Measurements from ENCODE around the gene PCCB.
A peak's percentile ranks its signal among the peaks of the same experiment; 100 is the strongest.
"Not testable (repeated sequence)": the region's sequence is repeated elsewhere in the genome, so short reads cannot be mapped to it uniquely, and the experiment has no call there.

The PCCB gene

DNA sequence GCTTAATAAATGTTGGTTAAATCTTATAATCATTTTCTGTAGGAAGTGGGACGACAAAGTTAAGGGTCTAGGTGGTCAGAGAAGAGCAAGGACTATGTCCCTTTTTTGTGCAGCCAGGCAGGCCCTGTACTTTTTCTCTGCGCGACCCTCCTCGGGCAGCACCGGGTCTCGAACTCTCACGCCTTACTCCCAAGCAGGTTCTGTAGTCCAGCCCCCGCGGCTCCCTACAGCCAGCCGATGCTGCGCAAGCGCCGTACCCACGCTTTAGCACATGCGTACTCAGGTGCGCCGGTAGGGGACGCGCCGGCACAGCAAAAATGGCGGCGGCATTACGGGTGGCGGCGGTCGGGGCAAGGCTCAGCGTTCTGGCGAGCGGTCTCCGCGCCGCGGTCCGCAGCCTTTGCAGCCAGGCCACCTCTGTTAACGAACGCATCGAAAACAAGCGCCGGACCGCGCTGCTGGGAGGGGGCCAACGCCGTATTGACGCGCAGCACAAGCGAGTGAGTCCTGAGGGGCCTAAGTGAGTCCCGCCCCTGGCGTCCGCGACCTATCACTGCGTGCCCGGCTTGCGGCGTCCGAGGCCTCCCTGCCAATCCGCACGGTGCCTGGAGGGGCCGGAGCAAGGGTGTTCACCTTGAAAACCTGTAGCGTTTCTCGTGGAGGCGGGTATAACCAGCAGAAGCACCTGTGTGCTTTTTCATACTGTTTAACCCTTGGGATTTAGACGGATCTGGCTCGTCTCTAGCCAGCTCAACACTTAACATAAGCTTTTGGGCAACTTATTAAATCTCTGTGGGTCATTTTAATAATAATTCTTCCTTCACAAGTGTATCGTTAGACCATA is at the start of gene PCCB:
PCCB (plus strand) TSS at position 282 of the 844 bp plus-strand sequence; CDS start at position 318, 36 bp downstream.
- peak; percentile 91 for DNase-seq

DNA sequence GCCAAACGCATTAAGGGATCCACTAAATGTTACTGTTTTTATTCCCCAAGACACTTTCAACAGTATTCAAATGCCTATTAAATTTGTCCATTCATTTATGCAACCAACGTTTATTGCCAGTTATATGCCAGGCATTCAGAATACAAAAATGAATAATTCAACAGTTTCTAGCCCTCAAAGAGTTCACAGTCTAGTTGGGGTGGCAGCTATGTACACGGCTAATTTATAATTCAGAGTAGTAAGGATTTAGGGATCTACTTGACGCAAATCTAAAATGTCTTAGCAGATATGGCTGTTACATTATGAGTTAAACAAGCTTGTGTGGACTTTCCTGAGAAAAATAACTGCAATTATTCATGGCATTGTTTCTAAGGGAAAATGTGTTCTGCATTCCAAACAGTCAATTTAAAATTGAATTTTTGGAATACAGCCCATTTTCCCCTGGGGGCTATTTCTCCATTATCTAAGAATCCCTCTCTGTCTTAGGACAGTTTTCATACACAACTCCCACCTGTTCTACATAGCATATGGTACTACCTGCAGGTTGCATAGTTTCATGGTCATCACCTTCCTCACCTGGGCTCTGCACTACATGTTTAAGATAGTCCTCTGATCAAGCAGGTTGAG is 42.5 kb upstream of the PCCB start:
- no peak for DNase-seq

DNA sequence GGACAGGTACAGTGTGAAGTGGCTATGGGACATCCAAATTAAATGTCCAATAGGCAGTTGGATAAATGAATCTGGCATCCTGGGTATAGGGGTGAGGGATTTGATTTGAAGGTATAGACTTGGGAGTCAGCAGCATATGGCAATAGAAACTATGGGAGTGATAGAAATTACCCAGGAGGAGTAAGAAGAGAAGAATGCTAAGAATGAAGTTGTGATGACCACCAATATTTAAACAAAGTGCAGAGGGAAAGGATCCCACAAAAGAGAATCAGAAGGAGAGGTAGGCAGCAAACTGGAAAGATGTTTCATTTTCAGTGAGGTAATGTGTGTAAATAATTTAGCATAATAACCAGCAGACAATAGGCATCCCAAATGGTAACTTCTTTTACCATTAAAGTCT is 40.2 kb upstream of the PCCB start:
- no peak for DNase-seq

DNA sequence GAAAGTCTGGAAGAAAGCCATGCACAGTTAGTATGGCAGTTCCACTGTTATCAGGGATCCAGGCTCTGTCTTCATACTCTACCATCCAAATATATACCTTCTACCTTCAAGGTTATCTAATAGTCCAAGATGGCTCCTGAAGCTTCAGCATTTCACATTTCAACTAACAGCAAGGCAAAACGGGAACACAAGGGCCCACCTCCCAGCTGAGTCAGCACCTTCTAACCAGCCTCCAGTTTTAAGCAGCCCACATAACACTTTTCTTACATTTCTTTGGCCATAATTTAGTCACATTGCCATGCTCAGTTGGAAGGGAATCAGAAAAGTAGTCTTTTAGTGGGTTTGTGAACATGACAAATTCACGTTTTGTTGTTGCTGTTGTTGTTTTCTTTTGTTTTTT is 38.6 kb upstream of the PCCB start:
- no peak for DNase-seq

DNA sequence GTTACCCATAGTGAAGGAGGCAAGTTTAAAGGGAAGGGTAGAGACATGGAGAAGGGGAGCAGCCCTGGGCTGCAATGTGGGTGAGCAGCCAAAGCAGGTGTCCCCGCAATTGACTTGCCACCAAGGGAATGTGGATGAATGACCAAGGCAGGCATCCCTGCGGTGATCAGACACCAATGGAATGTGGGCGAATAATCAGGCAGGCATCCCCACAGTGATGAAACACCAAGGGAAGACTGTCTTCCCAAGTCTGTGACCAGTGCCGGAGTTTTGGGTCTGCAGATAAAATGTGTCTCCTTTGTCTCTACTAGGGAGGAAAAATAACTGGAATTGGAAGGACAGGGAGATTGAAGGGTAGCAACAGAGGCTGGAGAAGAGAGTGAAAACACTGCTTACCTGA is 27.4 kb upstream of the PCCB start:
- DNase-seq: not testable (repeated sequence)

DNA sequence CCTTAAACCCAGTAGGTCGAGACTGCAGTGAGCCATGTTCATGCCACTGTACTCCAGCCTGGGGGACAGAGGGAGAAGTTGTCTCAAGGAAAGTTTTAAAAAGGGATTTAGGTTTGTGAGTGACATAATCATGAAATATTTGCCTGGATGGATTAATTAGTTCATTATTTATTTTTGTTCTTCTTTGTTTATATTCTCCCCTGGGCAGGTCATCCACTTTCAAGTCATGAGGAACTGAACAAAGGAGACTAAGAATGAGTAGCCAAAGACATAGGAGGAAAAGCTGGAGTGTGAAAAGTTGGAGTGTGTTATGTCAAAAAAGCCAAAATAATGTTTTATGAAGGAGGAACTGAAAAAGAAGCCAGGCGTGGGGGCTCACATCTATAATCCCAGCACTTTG is 17.7 kb upstream of the PCCB start:
- DNase-seq: no peak

DNA sequence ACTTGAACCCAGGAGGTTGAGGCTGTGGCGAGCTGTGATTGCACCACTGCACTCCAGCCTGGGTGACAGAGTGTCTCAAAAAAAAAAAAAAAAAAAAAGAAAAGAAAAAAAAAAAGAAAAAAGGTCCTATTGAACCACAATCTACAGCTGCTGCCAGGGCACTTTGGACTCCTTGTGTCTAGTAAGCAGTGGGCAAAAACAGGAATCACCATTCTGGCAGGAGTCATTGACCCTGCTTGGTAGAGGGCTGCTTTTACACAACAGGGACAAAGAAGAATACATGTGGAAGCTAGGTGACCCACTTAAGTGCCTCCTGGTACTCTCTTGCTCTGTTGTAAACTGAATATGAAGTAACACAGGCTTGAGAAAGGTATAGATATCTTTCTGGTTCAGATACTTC is 14.6 kb upstream of the PCCB start:
- no peak for DNase-seq

DNA sequence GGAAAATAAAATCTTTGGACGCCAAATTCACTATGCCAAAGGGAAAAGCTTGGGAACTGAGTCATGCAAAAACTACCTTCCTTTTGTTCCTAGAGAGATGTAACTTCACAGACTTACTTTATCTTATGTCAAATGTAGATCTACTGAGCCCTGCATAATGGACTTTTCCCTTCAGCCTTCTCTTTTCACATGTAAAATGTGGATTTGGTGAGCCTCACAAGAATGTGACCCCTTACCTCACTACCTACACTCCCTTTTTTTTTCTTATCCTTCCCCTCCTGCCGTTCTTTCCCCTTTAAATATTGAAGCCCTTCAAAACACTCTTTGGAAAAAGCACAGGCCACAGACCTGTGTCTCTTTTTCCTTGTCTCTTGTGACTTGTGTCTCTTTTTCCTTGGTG is 14.0 kb upstream of the PCCB start:
- DNase-seq: no peak

DNA sequence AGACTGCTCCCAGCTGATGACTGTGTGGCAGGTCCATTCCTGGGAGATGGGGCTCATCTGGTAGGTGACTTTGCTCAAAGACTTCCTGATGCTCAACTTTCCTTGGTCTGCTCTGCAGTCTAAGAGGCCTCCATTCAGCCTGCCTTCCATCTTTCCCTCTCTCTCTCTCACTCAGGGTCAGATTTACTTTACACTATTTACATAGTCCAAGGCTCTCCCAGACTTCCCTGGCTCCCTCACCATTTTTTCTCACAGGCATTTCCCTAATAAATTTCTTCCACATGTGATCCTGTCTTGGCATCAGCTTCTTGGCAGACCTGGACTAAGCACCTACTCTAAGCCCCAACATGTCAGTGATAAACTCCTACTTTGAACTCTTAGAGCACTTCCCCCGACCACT is 13.0 kb upstream of the PCCB start:
- DNase-seq: no peak

DNA sequence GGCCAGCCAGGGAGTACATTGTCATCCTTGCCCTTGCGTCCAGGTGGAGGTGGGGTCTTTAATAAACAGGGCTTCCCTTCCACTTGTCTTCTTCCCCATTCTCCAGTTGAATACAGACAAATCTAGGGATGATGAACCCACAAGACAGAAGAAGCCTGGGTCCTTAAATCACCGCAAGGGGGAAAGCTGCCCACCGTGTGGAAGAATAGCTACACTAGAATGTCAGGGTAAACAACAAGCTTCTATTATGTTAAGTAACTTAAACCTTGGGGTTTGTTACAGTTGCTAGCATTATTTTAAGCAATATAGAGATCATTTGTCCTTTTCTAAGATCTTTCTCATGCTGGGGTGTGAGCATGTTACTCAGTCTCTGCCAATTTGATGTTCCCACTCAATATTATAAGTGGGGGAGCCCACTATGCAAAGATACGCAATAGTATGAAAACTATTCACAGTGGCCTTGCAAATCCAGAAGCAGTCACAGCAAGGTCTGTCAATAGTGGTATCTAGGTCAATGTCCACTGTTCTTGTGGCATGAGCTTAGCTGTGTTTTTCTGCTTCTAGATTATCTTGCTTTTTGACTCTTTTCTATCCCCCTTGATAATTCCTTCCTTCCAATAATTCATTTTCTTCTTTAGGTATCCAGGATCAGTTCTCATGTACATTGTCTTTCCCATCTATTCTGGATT is 12.0 kb upstream of the PCCB start:
- DNase-seq: no peak

DNA sequence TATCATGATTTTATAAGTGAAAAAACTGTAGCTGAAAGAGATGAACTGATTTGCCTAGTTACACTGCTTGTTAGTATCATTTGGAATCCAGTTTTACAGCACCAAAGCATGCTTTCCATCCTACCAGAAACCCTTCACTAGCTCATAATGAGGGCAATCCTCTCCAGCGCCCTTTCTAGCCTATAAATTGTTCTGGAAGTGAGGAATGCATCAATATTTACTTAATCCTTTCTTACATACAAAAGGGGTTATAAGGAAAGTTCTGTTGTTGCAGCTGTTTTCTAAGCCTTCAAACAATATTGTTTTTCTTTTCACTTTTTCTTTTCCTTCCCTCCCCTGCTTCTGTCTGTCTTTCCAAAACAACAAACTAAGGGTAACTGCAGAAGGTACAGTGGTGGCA is 11.0 kb upstream of the PCCB start:
- DNase-seq: no peak

DNA sequence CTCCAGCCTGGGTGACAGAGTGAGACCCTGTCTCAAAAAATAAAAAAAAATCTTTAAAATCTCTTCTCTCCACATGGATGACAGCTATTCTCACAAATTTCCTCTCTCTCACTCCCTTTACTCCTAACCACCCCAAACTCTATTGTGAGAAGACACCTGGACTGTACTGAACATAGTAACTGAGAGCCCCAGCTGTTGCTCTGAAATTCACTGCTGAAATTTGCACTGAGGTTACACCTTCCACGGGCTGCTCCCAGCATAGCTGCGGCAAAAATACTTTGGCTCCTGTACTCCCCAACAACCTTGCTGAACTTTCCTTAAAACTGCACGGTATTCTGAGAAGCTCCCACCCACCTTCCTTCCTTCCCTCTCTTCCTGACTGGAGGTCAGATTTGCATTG is 4.4 kb upstream of the PCCB start:
- no peak for DNase-seq

DNA sequence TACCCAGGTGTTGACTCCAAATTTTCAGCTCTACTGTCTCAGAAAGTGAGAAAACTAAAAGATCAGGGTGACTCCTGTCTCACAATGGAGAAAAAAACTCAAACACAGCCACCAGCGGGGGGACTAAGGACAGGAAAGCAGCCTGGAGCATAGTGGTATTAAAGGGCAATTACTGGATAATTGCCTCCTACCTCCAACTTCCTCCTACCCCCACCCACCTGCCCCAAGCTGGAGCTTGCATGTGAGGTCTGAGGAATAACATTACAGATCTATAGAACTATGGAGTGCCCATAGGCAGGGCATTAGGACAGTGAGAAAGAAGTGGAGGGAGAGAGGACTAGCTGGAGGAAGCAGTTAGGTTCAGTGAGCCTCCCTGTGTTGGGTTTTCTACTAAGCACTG is 2.7 kb upstream of the PCCB start:
- DNase-seq: no peak

DNA sequence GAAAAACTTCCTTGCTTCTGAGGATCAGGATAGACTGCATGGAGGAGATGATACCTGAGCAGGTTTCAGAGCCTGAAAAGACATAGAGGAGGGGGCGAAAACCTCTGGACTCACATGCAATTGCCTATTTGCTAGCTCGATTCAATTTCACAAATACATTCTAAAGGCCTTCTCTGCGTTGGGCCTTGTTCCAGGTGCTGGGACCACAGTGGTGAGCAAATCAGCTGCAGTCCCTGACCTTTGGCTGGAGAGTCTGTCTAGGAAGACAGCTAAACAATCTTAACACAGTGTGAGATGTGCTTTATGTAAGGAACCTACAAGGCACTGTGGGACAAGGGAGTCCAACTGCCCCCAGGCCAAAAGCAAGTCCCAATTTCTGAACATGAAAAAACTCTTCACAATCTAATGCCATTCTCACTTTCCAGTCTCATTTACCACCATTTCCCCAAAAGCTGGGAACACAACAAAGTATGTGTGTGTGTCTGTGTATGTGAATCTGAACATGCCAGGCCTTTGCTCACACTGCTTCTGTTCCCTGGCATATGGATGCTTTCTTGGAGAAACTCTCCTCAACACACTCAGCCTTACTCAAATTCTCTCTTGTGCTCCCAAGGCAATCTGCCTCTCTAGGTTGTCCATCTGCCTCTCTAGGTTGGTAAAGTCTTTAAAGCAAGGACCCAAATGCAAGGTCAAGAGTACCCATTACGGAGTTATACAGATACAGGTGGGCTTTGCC is 2.1 kb upstream of the PCCB start:
- DNase-seq: no peak

DNA sequence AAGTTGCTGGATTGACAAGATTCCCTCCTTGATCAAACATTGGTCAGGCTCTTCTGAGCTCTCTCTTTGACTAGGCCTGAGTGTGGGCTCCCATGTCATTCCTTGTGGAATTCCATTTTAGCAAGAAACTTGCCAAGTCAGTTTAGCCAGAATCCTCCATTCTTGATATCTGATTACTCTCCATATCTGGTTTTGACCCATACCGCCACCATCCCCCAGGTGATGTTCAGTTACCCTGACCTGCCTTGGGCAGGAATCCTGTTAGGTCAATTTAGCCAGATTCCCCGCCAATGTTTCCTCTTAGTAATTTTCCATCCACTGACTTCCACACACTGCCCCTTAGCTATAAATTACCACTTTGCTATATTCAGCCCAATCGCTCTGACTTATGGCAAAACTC is 1.0 kb upstream of the PCCB start:
- DNase-seq: no peak

DNA sequence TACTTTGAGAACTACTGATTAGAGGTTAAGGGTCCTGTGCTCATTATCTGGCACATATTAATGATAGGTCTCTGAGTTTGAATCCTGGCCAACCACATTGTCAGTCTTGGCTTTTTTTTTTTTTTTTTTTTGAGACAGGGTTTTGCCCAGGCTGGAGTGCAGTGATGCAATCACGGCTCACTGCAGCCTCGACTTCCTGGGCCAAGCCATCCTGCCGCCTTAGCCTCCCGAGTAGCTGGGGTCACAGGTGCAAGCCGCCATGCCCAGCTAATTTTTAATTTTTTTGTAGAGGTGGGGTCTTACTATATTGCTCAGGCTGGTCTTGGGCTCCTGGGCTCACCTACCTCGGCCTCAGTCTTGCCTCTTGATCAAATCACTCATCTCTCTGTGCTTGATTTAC is 547 bp upstream of the PCCB start:
- DNase-seq: no peak

DNA sequence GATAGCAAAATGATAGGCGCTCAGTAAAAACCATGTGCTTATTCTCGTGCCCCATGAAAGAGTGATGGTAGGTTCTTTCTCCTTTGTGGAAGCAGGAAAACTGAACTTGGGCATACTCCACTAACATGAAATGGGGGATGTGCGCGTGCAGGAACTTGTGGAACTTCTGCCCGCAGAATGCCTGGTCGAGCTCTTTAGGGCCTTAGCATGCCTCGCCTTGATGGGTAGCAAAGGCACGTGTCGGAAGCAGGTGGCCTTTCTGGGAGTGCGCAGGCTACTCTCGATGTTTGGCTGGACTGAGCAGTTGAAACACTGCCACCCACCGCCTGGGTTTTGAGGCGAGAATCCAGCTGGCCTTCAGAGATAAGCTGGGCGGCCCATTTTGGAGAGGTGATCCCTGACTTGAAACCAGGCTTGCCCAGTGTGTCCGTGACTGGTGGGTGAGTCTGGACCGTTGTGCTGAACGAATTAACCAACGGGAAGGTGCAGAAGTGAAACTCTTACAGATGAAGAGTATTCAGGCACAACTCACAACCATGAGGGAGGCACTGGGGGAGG is 842 bp downstream of the PCCB start:
- DNase-seq: peak; percentile 13

DNA sequence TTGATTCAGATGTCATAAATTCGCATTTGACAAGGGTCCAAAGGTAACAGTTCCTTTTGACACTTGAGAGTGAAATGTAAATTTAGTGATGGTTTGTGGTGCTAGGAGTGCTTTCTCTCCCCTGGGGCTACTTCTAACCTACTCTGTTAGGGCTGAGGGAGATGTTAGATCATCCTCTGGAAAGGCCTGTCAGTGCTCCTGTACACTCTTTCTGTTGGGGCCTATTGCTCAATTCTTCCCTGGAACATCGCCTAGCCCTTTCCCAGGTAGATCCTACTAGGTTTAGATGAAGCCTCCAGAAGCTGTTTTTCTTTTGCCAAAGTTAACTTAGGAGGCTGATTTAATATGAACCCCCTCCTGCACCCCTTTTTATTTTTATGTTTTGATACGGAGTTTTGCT is 1.4 kb downstream of the PCCB start:
- DNase-seq: no peak

DNA sequence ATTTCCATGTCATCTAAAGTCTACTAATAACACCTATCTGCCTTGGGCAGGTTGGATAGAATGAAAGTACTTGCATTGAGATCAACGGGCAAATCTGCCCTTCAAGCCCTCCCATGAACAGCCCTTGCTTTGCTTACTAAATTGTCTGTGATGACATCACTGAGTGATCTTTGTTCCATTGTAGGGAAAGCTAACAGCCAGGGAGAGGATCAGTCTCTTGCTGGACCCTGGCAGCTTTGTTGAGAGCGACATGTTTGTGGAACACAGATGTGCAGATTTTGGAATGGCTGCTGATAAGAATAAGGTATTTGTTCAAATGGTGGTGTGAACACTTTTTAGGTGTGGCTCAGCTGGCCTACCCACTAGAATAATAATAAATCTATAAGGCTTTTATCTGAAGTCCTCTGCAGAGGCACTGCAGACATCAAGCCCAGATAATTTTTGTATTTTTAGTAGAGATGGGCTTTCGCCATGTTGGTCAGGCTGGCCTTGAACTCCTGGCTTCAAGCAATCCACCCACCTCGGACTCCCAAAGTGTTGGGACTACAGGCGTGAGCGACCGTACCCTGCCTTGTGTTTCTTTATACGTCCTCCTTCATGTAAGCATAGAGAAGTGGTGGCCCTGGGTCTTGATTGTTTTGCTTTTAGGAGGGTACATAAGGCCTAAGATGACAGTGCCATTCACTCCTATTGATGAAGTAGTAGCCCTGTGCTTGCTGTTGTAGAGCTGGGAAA is 5.7 kb downstream of the PCCB start:
- DNase-seq: no peak

DNA sequence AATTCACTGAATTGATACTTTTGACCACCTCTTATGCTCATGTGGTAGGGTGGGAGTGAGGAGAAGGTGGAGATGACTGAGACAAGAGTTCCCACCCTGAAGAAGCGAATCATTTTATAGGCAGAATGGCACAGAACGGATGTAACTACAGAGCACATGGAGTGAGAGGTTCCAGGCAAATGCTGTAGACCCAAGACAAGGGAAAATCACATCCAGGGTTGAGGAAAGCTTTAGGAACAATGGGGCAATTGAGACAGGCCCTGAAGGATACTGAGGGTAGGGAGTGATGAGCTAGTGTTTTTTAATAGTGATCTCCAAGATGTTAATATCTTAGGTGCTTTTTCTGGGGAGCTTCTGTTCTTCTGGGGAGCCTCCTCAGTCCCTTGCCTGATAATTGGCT is 8.1 kb downstream of the PCCB start:
- no peak for DNase-seq

DNA sequence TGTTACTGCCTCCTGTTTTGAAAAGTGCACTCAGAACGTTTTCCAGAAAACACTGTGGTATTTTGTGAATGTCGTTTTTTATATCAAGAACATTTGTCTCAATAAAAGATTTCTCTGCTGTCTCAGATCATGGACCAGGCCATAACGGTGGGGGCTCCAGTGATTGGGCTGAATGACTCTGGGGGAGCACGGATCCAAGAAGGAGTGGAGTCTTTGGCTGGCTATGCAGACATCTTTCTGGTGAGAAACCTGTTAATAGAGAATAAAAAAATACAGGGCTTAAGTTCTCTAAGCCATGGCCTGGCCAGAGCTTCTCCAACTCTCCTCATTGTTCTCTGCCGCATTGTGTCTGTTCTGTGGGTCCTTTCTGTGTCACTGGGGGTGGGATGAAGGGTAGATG is 11.7 kb downstream of the PCCB start:
- no peak for DNase-seq

DNA sequence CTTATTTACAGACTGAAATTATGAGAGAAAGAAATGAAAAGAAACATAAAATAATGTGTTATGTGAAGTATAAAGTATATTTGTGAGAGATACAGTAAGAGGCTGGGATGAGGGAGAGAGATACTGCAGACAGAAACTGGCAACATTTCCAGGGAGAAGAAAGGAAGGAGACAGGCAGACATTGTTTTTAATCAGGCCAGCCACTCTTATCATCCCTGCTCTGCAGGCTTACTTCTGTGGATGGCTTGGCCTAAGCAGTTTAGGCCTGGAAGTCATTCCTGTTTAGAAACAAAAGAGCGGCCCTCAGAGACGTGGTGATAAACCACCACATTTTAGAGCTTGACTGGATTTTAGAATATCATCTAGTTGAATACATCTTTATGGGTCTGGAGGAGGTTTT is 12.4 kb downstream of the PCCB start:
- no peak for DNase-seq
